NK-92 treated with Interleukin-12 subunit alpha and Interleukin-12 subunit beta, amount 100 ng/mL, for 24 hours (cell line): ENCODE data around the gene RPS19.
A peak's percentile ranks its signal among the peaks of the same experiment; 100 is the strongest.
"Not testable (repeated sequence)": the region's sequence is repeated elsewhere in the genome, so short reads cannot be mapped to it uniquely, and the experiment has no call there.

Experiments used
- DNase-seq: peaks from one replicate; lab custom pipeline; 2025; lab: John Stamatoyannopoulos, UW

Gene RPS19

GRCh38 chr19:41860419-41861115, 512 bp downstream of the RPS19 start:
- DNase-seq: no peak

- no peak for DNase-seq
These were observed 1.2 kb downstream of the RPS19 start for GRCh38 chr19:41861116-41861768.

GRCh38 chr19:41861846-41862245, 1.8 kb downstream of the RPS19 start:
- DNase-seq: no peak

- no peak for DNase-seq
These were observed 2.5 kb downstream of the RPS19 start for GRCh38 chr19:41862445-41862986.

GRCh38 chr19:41863209-41863931, 3.3 kb downstream of the RPS19 start:
- DNase-seq: no peak

- DNase-seq: no peak
These were observed 4.3 kb downstream of the RPS19 start for GRCh38 chr19:41864374-41864773.

GRCh38 chr19:41866284-41866683, 6.2 kb downstream of the RPS19 start:
- DNase-seq: no peak

GRCh38 chr19:41868120-41868988, 8.3 kb downstream of the RPS19 start:
- no peak for DNase-seq

- DNase-seq: no peak
These were observed 8.9 kb downstream of the RPS19 start for GRCh38 chr19:41868989-41869300.

GRCh38 chr19:41869374-41869955, 9.4 kb downstream of the RPS19 start:
- DNase-seq: no peak

GRCh38 chr19:41870401-41870873, 10.4 kb downstream of the RPS19 start:
- DNase-seq: no peak

- peak; percentile 57 for DNase-seq
These were observed 11.7 kb downstream of the RPS19 start for GRCh38 chr19:41871573-41872383.

GRCh38 chr19:41872384-41872774, 12.3 kb downstream of the RPS19 start:
- no peak for DNase-seq

GRCh38 chr19:41872775-41873647, 13.0 kb downstream of the RPS19 start:
- DNase-seq: peak; percentile 37

GRCh38 chr19:41875973-41876372, 15.9 kb downstream of the RPS19 start:
- DNase-seq: not testable (repeated sequence)

- DNase-seq: no peak
These were observed 17.1 kb downstream of the RPS19 start, which contains the start of gene CD79A for GRCh38 chr19:41876847-41877832. Gene CD79A, plus strand, starts transcription at chr19:41877279. Its CDS starts 26 bp downstream, at chr19:41877305.

- no peak for DNase-seq
These were observed 18.2 kb downstream of the RPS19 start for GRCh38 chr19:41877916-41878905.
